Hepatocyte (in vitro differentiated cells): ENCODE data around the gene TMEM135.

Experiments
- CTCF ChIP-seq: fragments of 200-600 bp; sonication (generic); IDR thresholded peaks from 2 replicates; pipeline ENCODE4 v1.5.1; 2016; ENCODE audit warnings: antibody characterized with exemption, mild to moderate bottlenecking; ENCODE audit not compliant: poor library complexity
- EZH2 ChIP-seq: fragments of 200-600 bp; sonication (generic); IDR thresholded peaks from 2 replicates; pipeline ENCODE4 v1.6.1; 2016; ENCODE audit warnings: antibody characterized with exemption, mild to moderate bottlenecking, borderline replicate concordance

GRCh38 chr11:87330187-87330601 is 292.5 kb downstream of the TMEM135 start:
- TF ChIP-seq CTCF (no peak), EZH2 (no peak)
